ENCODE measurements around the gene SLC22A8.

Gene SLC22A8

DNA sequence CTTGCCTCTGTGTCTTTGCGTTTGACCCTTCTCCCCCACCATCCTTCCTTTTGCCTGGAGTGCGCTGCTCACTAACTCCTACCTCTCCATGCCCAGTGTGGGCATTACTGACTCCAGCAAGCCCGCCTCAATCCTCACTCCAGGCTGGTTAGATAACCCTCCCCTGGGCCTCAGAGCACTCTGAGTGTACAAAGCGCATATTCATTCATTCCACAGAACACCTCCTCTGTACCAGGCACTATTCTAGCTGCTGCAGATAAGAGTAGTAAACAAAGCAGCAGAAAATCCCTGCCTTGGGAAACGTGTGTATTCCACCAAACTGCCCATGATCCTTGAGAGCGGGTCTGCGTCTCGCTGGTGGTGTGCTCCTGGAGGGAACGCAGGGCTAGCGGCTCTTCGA lies 3.2 kb downstream of the SLC22A8 start:
- H3K27me3 Mint-ChIP-seq, result peaks cover 15% of the 10 kb centered on the region
- H3K9me3 Mint-ChIP-seq, result no peaks in the 10 kb centered on the region
- no peak overlapping the region for H3K27ac Mint-ChIP-seq
- H3K36me3 Mint-ChIP-seq (ENCODE audit: low read depth), result no peaks in the 10 kb centered on the region
- H3K4me1 Mint-ChIP-seq (ENCODE audit: low read depth), result no peaks in the 10 kb centered on the region
- intact Hi-C loops (cut with micrococcal nuclease), result no loop called here
- H3K4me3 Mint-ChIP-seq, result no peak overlapping the region

DNA sequence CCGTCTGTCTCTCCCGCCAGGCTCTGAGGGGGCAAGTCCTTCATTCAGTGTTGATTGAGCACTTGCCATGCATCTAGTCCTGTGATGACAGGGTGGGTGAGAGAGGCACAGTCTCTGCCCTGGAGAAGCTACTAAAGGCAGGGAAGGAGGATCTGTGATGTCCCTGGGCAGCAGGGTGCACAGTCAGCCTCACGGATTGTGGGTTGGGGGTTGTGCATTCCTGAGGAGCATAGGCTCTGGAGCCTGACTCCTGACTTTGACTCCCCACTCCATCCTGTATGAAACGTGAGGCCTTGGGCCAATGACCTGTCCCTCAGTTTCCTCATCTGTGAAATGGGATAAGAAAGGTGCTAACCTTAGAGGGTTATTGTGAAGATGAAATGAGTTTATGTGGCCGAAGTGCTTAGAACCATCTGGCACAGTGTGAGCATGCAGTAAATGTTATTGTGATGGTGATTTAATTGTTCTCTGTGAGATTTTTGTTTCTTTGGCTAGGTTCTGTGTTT lies 4.7 kb downstream of the SLC22A8 start:
- H3K27ac Mint-ChIP-seq, result no peak overlapping the region
- H3K27me3 Mint-ChIP-seq, result peaks cover 12% of the 10 kb centered on the region
- H3K9me3 Mint-ChIP-seq, result no peaks in the 10 kb centered on the region
- H3K4me3 Mint-ChIP-seq, result no peak overlapping the region
- no peaks in the 10 kb centered on the region for H3K4me1 Mint-ChIP-seq (ENCODE audit: low read depth)
- intact Hi-C loops (cut with micrococcal nuclease), result no loop called here
- H3K36me3 Mint-ChIP-seq (ENCODE audit: low read depth), result no peaks in the 10 kb centered on the region

DNA sequence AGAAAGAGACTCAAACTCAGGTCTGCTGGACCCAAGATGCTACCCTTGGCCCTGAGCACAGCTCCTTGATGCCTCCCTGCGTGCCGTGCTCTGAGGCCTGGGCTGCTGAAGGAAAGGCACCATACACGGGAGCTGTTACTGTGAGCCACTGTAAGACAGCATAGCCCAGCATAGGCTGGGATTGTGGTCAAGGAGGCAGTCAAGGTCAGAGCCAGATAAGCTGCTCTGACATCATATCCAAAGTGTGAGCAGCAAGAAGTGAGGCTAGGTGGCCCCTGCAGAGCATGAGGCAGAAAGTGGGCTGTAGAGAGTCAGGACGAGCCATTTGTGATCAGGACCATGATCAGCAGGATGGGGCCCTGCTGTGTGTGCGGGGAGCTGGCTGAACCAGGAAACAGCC lies 7.7 kb downstream of the SLC22A8 start:
- Mint-ChIP-seq H3K27ac (no peak overlapping the region), H3K36me3 (ENCODE audit: low read depth) (no peaks in the 10 kb centered on the region), H3K4me1 (ENCODE audit: low read depth) (no peaks in the 10 kb centered on the region), H3K4me3 (no peak overlapping the region), H3K27me3 (peaks cover 9% of the 10 kb centered on the region), H3K9me3 (no peaks in the 10 kb centered on the region)
- intact Hi-C loops (cut with micrococcal nuclease), result no loop called here

DNA sequence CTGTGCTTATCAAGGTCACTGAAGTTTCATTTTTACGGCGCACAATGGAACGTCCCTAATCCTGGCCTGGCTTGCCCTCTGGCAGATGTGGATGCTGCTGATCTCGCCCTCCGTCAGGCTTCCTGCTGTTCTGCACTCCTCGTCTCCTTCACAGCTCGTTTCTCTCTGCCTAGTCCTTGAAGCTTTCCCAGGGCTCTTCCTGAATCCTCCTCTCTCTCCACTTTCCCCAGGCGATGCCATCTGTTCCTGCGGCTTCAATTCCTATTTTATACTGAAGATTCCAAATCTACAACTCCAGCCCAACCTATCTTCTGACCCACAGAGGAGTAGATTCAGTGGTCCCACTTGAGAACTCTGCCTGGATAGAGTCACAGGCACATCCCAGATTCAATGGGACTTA lies 14.2 kb downstream of the SLC22A8 start:
- Mint-ChIP-seq H3K4me1 (ENCODE audit: low read depth) (no peaks in the 10 kb centered on the region), H3K36me3 (ENCODE audit: low read depth) (no peaks in the 10 kb centered on the region), H3K4me3 (no peak overlapping the region), H3K9me3 (no peaks in the 10 kb centered on the region), H3K27me3 (peaks cover 10% of the 10 kb centered on the region), H3K27ac (no peak overlapping the region)
- intact Hi-C loops (cut with micrococcal nuclease), result no loop called here

DNA sequence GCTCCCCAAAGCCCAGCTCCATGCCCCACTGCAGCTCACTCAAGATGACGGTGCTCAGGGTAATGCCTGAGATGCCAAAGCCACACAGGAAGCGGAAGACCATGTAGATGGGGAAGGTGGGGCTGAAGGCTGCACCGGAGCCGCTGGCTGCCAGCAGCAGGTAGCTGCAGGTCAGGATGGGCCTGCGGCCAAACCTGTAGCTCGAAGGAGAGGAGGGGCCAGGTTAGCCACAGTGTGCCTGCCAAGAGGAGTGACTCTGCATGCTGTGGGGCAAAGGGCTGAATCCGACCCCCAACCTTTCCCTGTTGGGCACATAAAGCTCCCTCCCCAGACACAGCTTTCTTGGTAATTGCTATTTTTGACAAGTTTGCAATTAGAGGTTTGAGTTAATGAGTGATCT lies 16.0 kb downstream of the SLC22A8 start:
- H3K27me3 Mint-ChIP-seq, result peaks cover 11% of the 10 kb centered on the region

DNA sequence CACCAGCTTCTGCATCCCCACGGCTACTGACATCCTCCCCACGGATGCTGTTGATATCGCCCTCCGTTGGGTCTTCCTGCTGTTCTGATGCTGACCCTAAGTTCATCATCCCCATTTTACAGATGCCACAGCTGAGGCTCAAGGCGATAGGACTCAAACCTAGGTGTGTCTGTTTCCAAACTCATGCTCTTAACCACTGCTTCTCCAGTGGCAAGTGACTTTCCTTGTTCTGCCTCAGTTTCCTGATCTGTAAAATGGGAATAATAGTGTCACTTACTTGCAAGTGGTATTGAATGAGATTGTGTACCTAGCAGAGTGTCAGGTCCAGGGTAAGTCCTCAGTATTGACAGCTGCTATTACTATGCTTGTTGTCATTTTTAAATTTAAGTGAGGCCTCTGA lies 16.5 kb downstream of the SLC22A8 start:
- Mint-ChIP-seq H3K4me3 (no peak overlapping the region), H3K27ac (no peak overlapping the region), H3K9me3 (no peaks in the 10 kb centered on the region), H3K4me1 (ENCODE audit: low read depth) (no peaks in the 10 kb centered on the region), H3K36me3 (ENCODE audit: low read depth) (no peaks in the 10 kb centered on the region), H3K27me3 (peaks cover 13% of the 10 kb centered on the region)
- intact Hi-C loops (cut with micrococcal nuclease), result no loop called here

More for the DNA sequence above, 16.0 kb downstream of the SLC22A8 start:
- Mint-ChIP-seq H3K4me3 (no peak overlapping the region), H3K4me1 (ENCODE audit: low read depth) (no peaks in the 10 kb centered on the region), H3K36me3 (ENCODE audit: low read depth) (no peaks in the 10 kb centered on the region), H3K27ac (no peak overlapping the region), H3K9me3 (no peaks in the 10 kb centered on the region)
- intact Hi-C loops (cut with micrococcal nuclease), result no loop called here

DNA sequence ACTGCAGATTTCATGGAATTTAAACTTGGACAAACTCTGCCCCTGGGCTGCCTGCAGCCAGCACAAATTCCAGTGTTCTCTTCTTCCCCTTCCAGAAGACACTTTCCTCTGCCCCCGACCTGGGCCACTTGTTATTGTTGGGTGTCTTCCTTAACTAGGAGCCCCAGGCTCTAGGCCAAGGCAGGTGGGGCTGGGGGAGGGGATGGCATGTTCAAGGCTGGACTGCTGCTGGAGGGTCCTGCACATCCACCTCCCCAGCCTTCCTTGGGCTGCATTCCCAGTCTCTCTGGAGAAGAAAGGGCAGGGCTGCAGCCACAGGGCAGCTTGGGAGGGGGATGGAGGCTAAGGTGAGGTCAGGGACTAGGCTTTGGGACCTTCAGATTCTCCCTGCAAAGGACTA lies 19.4 kb downstream of the SLC22A8 start:
- H3K27me3 Mint-ChIP-seq, result peaks cover 21% of the 10 kb centered on the region

DNA sequence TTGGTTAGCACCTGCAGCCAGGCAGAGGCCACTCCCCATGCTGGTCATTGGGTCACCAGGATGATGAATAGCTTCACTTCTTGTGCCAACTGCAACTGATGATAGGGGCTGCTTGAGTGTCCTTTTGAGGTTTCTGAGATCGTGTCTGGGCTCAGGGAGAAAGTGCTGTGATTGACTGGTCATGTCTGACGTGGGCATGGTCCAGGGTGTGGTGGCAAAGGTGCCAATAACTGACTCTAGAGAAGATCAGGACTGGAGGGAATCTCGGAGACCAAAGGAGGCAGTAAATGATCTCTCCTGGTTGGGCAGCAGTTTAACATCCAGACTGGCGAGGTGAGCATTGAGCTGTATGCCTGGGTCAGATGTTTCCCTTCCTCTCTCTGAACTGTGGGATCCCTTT lies 20.9 kb downstream of the SLC22A8 start:
- Mint-ChIP-seq H3K4me3 (no peak overlapping the region), H3K36me3 (ENCODE audit: low read depth) (no peaks in the 10 kb centered on the region), H3K27me3 (peaks cover 21% of the 10 kb centered on the region), H3K4me1 (ENCODE audit: low read depth) (no peaks in the 10 kb centered on the region), H3K9me3 (no peaks in the 10 kb centered on the region), H3K27ac (no peak overlapping the region)
- intact Hi-C loops (cut with micrococcal nuclease), result no loop called here

More for the DNA sequence above, 19.4 kb downstream of the SLC22A8 start:
- Mint-ChIP-seq H3K27ac (no peak overlapping the region), H3K4me3 (no peak overlapping the region), H3K9me3 (no peaks in the 10 kb centered on the region), H3K36me3 (ENCODE audit: low read depth) (no peaks in the 10 kb centered on the region), H3K4me1 (ENCODE audit: low read depth) (no peaks in the 10 kb centered on the region)
- intact Hi-C loops (cut with micrococcal nuclease), result no loop called here

DNA sequence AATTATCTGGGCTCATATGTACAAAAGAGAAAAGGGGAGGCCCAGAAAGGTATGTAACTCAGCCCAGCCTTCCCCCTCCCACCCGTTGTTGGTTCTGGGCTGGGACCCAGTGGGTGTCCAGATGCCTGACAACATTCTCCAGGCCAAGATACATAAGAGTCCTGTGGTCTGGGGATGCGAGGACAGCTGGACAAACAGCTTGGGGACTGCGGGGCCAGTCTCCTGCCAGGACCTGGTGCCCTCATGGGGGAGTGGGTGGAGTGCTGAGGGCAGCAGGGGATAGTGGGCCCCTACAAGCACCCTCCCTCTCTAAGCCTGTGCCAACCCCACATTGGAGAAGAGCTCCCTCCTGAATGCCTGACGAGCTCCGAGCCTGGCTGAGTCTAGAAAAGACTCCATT lies 27.4 kb downstream of the SLC22A8 start:
- no peak overlapping the region for H3K27ac Mint-ChIP-seq
- intact Hi-C loops (cut with micrococcal nuclease), result no loop called here
- peaks cover 22% of the 10 kb centered on the region for H3K27me3 Mint-ChIP-seq
- no peak overlapping the region for H3K4me3 Mint-ChIP-seq
- H3K4me1 Mint-ChIP-seq (ENCODE audit: low read depth), result no peaks in the 10 kb centered on the region
- no peaks in the 10 kb centered on the region for H3K36me3 Mint-ChIP-seq (ENCODE audit: low read depth)
- H3K9me3 Mint-ChIP-seq, result no peaks in the 10 kb centered on the region

DNA sequence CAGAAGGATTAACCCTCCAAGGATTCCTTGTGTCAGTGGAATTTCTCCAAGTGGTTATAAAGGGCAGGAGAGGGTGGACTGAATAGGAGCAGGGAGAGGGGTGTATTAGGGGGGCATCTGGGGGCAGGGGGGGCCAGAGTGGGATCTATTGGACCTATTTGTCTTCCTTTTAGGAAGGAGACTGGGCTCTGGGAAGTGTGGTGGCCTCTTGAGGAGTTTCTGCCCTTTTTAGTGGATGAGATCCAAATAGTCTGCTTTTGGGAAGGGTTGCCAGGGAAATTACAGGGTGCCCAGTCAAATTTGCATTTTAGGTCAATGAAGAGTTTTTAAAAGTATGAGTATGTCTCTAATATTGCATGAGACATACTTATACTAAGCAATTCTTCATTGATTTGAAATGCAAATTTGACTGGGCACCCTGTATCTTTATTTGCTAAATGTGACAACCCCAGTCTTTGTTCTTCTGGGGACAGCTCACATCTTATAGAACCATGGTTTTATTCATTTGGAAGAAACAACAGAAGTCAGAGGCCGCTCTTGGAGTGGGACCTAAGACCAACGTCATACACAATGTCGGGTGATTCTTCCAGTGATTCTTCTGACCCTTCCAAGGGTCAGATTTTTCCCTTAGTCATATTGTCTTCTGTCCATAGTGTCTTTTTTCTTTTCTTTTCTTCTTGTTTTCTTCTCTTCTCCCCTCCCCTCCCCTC lies 30.4 kb downstream of the SLC22A8 start:
- no peaks in the 10 kb centered on the region for H3K4me1 Mint-ChIP-seq (ENCODE audit: low read depth)
- no peaks in the 10 kb centered on the region for H3K9me3 Mint-ChIP-seq
- H3K4me3 Mint-ChIP-seq, result no peak overlapping the region
- no peak overlapping the region for H3K27ac Mint-ChIP-seq
- H3K36me3 Mint-ChIP-seq (ENCODE audit: low read depth), result no peaks in the 10 kb centered on the region
- H3K27me3 Mint-ChIP-seq, result peaks cover 16% of the 10 kb centered on the region
- intact Hi-C loops (cut with micrococcal nuclease), result no loop called here

DNA sequence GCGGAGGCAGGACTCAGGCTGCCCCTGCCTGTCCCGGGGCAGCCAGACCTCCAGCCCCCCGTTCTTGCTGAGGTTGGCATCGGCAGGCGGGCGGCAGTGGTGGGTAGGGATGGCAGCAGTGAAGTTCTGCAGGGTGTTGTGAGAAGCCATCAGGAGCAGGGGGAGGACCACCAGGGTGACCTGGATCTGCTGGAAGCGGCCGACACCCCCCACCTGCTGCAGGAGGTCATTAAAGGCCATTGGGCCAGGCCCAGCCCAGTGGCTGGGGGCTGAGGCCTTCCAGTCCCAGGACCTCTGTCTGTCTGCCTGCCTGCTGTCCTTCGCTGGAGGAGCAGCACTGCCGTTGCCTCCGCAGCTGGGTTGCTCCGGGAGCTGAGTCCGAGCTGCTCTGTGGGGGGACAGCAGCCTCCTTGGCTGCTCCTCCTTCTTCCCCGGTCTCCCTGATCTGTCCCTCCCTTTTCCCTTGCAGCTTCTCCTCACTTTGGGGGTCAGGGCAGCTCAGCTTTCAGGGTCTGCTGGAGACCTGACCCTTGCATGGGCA lies 31.1 kb downstream of the SLC22A8 start, which contains the start of gene SLC22A6:
SLC22A6 (minus strand) TSS at position 517 of the 541 bp plus-strand sequence; CDS start at position 240, 277 bp downstream.
- intact Hi-C loops (cut with micrococcal nuclease), result no loop called here
- no peak within 1 kb of the TSS for H3K27ac Mint-ChIP-seq
- H3K9me3 Mint-ChIP-seq, result no peaks in the 10 kb centered on the region
- no peak within 1 kb of the TSS for H3K4me3 Mint-ChIP-seq
- H3K4me1 Mint-ChIP-seq (ENCODE audit: low read depth), result no peaks in the 10 kb centered on the region
- H3K36me3 Mint-ChIP-seq (ENCODE audit: low read depth), result no peaks in the 10 kb centered on the region
- H3K27me3 Mint-ChIP-seq, result peaks cover 18% of the 10 kb centered on the region

DNA sequence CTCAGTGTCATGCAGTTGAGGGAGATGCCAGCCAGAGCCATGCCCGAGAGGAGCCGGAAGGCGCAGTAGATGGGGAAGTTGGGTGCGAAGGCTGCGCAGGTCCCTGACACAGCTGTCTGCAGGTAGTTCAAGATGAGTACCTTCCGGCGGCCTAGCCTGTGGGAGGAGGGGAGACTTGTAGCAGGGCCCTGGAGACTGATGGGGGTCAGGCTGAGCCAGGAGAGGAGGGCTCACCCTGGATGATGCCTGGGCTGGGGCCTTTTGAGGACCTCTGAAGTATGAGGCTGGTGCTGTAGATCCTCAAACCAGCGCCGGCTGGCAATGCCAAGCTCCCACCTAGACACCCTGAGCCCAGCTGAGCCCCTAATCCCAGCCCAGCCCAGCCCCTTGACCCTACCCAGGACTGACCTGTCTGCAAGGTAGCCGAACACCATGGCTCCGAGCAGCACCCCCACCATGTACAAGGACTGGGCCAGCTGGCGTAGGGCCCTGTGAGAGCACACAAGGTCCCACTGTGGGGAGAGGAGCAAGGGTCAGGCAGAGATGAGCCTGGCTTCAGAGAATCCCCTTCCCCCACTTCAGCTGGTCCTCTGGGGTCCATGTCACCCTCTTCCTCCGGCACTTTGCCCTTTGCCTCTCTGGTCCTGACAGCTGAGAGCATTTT lies 32.0 kb downstream of the SLC22A8 start:
- Mint-ChIP-seq H3K36me3 (ENCODE audit: low read depth) (no peaks in the 10 kb centered on the region), H3K27ac (no peak overlapping the region), H3K4me3 (no peak overlapping the region), H3K4me1 (ENCODE audit: low read depth) (no peaks in the 10 kb centered on the region), H3K27me3 (peaks cover 19% of the 10 kb centered on the region), H3K9me3 (no peaks in the 10 kb centered on the region)
- intact Hi-C loops (cut with micrococcal nuclease), result no loop called here

DNA sequence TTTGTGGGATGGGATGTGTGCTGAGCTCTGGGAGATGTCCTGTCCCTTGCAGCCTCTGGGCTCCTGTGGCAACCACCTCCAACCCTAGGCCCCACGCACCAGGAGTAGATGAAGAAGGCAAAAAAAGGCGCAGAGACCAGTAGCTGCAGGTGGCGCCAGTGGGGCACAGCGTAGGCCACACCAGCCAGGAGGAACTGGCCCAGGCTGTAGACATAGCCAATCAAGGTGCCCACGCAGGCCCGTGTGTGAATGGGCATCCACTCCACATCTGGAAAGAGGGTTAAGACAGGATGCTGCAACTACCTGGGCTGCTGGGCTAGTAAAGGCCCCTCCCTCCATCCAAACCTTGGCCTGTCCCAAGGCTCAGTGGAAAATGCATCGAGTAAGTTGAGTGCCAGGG lies 33.9 kb downstream of the SLC22A8 start:
- no peaks in the 10 kb centered on the region for H3K4me1 Mint-ChIP-seq (ENCODE audit: low read depth)
- H3K4me3 Mint-ChIP-seq, result no peak overlapping the region
- H3K9me3 Mint-ChIP-seq, result no peaks in the 10 kb centered on the region
- intact Hi-C loops (cut with micrococcal nuclease), result no loop called here
- peaks cover 15% of the 10 kb centered on the region for H3K27me3 Mint-ChIP-seq
- H3K36me3 Mint-ChIP-seq (ENCODE audit: low read depth), result no peaks in the 10 kb centered on the region
- no peak overlapping the region for H3K27ac Mint-ChIP-seq

DNA sequence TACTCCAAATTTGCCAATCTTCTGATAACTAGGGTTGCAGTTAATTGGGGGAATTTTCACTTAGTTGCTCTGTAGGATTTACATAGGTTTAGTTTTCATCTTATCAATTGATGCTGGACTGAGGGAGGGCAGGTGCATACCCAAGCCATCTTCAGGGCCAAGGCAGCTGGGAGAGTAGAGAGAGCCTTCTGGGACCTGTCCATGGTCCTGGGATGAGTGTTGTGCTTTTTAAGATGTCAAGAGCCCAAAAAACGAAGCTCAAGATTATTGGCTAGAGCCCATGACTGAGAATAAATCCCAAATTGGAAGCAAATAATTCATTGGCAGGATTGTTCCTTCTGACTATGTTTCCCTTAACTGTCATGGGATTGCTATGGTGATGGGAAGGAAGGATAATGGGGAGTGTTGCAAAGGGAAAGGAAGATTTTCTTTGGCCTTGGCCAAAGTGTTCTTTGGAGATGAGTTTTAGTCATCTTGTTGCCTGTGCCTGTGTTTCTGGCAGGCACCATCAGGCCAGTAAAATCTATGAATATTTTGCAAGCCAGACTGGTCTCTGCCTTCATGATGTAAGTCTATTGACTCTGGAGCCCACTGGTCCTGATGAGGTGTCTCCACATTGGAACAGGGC lies 35.4 kb downstream of the SLC22A8 start:
- Mint-ChIP-seq H3K27me3 (peaks cover 14% of the 10 kb centered on the region), H3K27ac (no peak overlapping the region), H3K4me1 (ENCODE audit: low read depth) (no peaks in the 10 kb centered on the region), H3K9me3 (no peaks in the 10 kb centered on the region), H3K4me3 (no peak overlapping the region), H3K36me3 (ENCODE audit: low read depth) (no peaks in the 10 kb centered on the region)
- intact Hi-C loops (cut with micrococcal nuclease), result no loop called here
